ENCODE results near the gene SOAT1.

GRCh38 chr1:179251675-179252074 lies 41.9 kb upstream of the SOAT1 start:
- TF ChIP-seq CTCF (IDR thresholded peaks at IDR 0.05) (peak in 2 of 6 experiments; percentile 12 to 40), POLR2A (IDR thresholded peaks at IDR 0.05) (no peak)

Measured in esophagus squamous epithelium (tissue), 4 donors.